GM19468 (cell line): ENCODE measurements around the gene ARID1B.
A peak's percentile ranks its signal among the peaks of the same experiment; 100 is the strongest.

Experiments used
- ATAC-seq: cut with Tn5 transposase; IDR thresholded peaks from one replicate; pipeline ENCODE4 v1.9.1; 2021; ENCODE audit warnings: mild to moderate bottlenecking, moderate library complexity, moderate number of reproducible peaks; ENCODE audit not compliant: unreplicated experiment; ENCODE audit errors: extremely low read depth

ARID1B gene

DNA sequence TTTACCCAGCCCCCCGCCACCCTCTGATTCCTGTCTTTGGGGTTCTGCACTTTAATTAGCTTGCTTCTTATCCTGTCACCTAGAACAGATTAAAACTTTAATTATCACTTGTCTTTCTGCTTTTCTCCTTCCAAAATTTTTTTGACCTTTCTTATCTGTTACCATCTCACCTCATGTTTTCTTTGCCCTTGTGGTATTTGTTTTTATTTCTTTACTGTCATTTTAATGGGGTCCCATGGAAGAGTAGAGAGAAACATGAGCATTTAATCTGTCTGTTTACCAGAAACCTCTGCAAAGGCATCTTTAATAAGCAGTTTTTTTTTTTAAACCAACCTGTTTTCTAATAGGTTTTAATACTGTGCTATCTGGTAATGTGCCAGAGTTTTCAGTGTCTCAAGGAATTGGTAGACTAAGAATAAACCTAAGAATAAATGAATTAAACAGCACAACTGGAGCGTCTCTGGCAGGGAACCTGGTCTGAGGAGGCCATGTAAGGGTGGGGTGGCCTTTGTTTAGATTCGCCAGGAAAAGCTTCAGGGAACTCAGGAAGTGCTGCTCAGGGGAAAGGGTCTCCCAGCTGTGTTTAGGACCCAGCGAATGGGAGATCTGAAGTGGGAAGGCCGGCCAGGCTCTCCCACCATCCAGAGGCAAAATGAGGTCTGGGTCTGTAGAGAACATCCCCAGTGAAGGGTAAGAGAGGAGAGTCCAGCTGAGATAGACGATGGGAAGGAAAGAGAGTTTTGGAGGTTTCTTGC lies 69.8 kb downstream of the ARID1B start:
- ATAC-seq = no peak

DNA sequence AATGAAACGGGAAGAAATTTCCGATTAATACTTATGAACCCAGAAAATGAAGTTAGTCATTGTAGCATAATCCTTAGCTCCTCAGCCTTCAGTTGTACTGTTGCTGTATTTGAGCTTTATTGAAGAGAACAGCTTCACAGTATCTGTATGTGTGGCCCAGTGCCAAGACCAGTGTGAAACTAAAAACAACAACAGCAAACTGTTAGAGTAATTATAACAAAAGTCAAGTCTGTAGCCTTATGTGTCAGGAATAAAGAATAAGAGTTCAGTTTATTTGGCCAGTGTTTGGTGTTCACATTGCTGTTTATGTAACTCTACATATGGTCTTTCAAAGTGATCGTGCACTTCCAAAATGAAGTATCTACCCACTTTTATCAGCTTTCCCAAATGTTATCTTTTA lies 70.9 kb downstream of the ARID1B start:
- no peak for ATAC-seq

DNA sequence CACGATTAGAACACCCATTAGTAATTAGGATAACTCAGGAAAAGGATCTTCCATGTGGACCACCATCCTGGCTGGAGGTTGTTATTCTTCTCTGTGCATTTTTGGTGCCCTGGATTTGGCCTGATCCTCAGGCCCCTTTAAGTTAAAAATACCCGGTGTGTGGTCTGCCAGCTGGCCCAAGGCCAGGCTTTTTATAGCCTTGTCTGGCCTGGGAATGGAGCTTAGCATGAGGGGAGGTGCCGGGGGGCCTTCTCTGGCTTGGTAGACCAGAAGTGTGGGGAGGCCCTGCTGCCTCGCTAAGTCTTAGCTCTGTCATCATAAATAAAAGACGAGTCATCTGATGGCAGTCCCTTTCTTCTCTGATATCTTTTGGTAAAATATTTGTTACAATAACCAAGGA lies 71.4 kb downstream of the ARID1B start:
- no peak for ATAC-seq

DNA sequence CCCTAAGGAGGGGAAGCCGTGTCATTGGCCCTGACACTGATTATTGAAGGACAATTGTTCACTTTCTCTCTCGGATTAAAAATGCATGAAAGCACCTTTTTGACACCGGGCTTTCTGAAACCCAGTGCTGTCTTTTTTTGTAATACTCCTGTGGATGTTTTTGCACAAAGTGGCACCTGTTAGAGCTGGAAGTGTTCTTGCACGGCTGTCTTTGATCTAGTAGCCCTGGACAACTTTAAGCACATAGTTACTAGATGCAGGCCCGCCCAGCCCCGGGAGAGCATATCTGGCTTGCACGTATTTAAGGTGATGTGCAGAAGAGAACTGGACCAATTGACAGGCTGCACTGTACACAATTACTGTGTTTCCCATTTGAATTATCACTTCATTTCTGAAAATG lies 72.6 kb downstream of the ARID1B start:
- no peak for ATAC-seq

DNA sequence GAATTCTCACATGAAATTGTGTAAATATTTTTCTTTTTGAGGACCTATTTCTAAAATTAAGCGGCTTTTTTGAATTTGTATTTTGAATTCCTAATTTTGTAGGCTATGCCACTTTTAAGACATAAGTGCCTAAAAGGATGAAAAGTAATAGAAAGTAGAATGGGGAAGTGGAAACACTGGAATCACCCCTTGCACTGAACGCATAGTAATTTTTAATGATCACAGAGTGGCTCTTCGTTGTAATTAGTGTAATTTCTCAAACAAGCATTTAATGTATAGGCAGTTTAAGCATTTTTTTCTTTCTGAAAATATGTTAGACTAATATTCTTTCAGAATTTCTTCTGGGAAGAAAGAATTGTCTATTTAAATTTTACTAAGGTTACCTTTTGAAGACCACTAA lies 73.2 kb downstream of the ARID1B start:
- no peak for ATAC-seq

DNA sequence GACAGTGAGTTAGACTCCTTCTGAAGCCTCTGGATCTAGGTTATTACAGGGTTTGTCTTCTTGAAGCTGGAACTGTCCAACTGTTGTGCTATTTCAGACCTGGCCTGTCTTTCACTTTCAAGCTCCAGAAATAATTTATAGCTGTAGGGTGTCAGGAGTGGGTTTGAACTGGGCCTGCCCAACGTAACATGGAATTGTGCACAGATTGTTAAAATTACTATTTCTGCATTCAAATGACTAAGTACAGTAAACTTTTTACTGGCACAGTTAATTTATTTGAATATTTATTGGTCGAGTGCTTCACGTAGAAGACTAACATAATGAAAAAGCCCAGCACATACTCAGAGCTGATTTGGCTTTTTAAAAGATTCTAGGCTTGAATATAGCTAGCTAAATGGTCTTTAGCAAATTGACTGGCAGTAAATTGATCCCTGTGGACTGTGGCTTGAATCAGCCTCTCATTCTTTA lies 74.3 kb downstream of the ARID1B start:
- ATAC-seq = no peak

DNA sequence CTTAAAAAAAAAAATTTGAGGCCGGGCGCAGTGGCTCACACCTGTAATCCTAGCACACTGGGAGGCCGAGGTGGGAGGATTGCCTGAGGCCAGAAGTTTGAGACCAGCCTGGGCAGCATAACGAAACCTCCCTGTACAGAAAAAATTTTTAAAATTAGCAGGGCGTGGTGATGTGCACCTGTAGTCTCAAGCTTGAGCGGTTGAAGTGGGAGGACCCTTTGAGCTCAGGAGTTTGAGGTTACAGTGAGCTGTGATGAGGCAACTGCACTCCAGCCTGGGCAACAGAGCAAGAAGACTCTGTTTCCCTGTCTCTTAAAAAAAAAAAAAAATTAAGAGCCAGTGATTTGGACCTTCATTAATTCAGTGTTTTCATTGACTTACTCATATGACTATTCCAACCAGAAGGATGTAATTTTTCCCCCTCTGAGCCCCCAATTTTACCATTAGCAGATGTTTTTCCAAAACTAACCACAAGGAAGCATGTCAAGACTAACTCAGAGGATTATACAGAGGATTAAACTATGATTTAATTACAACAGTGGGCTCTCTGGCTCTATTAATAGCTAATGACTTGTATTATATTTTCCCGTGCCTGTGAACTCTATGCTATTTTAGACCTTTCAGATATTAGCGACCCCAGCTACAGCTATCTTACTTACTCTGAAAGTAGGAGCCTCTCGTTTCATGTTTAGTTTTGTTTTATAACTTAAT lies 75.1 kb downstream of the ARID1B start:
- peak; percentile 51 for ATAC-seq

DNA sequence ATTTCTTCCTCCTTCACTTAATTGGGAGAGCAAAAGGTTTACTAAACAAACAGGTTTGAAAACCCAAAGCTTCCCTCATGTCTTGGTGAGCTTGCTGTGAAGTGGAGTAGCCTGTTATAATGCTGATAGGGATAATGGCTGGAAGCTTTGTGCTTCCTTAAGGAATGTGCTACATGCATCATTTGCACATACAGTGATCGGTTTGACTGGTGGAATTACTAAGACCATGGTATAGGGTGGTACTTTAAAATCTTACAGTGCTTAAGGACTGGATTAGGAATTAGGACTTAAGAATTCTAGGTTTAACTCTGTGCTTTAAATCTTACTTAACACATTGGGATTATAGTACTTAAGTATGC lies 75.7 kb downstream of the ARID1B start:
- no peak for ATAC-seq

DNA sequence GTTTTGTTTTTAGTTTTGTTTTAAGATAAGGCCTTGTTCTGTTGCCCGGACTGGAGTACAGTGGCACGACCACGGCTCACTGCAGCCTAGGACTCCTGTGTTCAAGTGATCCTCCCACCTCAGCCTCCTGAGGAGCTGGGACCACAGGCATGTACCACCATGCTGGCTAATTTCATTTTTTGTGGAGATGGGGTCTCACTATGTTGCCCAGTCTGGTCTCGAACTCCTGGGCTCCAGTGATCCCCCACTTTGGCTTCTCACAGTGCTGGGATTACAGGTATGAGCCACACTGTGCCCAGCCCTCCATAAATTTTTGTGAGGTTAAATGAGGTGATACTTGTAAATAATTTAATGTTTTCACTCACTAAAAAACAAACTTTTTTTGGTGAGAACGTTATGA lies 76.6 kb downstream of the ARID1B start:
- no peak for ATAC-seq

DNA sequence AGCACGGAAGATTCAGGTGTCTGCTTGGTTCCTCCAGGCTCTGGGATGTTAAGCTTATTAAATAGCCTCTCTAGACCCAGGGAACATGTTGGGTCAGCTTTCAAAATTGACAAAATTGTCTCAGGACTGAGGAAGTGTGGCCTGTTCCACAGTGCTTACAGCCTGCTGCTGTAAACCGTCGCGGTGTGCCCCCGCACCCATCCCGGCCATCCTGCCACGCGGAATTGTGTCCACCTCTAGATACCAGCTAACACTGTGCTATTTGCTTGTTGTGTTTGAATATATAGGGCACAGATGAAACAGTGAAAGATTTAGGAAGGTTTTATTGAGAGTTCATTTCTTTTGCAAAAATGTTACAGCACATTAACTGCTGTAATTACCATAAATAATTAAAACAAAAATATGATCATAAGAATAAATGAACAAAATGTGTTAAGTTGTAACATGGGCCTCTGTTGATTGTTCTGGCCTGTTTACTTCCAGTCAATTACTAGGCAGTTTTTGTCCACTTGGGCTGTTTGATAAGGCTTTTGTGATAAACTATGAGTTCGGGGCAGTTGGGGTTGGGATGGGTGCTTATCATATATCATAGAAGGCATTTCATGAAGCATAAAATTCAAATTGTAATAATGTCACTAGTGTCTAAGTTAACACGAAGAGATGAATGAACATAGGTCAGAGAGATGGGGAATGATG lies 77.4 kb downstream of the ARID1B start:
- ATAC-seq = no peak

DNA sequence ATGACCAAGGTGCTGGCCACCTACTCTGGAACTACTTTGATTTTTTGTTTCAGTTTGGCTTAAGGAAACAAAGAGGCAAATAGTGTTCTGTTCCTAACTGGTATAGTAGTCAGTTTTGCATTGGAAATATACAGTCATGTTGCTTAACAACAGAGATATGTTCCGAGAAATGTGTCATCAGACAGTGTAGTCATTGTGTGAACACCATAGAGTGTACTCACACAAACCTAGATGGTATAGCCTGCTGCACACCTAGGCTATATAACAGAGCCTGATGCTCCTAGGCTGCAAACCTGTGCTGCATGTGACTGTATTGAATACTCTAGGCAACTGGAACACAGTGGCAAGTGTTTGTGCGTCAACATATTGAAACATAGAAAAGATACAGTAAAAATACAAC lies 80.4 kb downstream of the ARID1B start:
- ATAC-seq = no peak

DNA sequence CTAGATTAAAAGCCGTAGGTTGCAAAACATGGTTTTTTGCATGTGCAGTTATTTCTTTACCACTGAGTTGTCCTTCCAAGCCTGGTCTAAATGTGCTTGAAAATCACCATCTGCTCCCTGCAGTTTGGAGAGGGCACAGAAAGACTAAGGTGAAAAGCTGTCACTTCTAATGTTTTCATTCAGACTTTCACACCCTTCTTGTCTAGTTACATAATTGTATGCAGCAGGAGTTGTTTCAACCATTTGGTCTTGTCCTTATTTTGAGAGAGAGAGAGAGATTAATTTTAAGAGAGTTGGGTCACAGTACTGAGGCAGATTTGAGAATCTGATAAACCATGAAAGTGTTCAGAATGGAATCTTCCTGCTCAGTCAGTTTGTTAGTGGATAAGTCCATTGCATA lies 82.5 kb downstream of the ARID1B start:
- no peak for ATAC-seq

DNA sequence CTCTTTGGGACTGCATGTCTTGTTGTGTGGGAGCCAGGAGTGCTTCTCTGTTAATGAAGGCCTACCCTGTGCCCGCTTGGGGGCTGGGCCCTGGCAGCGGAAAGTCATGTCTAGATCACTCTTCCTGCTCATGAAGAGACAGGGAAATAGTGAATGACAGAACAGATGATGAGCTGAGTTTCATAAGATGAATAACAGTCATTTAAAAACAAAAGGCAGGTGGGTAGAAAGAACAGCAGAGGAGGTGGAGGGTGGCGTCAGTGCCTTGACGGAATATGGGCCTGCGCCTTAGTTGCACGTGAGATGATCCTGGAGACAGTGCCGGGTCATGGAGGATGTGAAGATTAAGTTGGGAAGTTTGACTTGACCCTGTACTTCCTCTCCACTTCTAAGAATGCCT lies 85.5 kb downstream of the ARID1B start:
- ATAC-seq = no peak

DNA sequence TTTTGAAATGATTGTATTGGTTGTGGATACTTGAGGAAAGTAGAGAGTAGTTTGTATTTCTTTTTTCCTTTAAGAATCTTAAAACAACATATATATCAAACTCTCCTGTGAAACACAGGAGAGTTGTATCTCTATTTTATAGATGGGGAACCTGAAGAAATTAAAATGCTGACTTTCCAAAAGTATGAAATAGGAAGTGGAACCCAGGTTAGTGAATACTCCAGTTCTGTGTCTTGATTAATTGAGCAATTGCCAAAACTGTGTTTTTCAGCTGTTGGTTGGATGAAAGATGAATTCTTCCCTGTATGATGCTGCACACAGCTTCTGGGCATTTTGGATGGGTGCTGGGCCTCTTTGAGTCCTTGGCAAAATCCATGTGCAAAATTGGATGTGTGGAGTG lies 86.3 kb downstream of the ARID1B start:
- ATAC-seq = no peak

DNA sequence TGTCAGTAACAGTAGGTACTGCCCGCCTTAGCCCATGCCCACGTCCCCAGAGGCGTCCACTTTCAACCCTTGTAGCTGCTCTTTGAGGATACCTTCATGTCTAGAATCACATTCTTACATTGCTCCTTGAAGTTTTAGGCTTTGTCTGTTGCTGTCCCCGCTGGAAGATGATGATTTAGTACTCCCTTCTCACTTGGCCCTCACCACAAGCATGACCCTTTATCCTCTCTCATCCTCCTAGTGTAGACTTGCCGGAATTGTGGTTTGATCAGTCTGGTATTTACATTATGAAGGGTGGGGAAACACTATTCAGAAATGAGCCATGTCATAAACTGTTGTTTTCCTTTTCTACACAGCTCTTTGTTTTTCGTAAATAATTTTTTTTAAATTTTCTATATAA lies 87.4 kb downstream of the ARID1B start:
- no peak for ATAC-seq

DNA sequence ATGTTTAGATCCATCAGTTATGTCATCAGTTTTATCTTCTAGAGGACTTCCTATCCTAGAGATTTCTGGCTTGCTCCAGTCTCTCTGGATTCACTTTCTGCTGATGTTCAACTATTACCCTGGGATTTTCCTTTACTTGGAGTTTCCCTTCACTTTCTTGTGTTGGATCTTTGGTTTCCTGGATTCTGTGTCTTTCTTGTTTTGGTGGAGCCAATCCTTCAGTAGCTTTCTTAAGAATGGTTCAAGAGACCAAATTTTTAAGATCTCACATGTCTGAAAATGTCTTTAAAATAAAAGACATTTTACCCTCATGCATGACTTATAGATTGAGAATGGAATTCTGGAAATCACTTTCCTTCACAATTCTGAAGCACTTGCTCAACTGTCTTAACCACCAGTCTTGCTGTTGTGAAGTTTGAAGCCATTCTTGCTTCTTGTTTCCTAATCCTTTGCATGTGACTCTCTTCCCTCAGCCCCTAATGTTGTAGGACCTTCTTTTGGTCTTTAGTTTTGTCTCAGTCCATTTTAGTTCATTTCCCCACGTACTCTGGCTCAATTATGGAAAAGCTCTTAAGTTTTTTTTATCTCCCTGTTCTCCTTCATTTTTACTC lies 87.9 kb downstream of the ARID1B start:
- no peak for ATAC-seq

DNA sequence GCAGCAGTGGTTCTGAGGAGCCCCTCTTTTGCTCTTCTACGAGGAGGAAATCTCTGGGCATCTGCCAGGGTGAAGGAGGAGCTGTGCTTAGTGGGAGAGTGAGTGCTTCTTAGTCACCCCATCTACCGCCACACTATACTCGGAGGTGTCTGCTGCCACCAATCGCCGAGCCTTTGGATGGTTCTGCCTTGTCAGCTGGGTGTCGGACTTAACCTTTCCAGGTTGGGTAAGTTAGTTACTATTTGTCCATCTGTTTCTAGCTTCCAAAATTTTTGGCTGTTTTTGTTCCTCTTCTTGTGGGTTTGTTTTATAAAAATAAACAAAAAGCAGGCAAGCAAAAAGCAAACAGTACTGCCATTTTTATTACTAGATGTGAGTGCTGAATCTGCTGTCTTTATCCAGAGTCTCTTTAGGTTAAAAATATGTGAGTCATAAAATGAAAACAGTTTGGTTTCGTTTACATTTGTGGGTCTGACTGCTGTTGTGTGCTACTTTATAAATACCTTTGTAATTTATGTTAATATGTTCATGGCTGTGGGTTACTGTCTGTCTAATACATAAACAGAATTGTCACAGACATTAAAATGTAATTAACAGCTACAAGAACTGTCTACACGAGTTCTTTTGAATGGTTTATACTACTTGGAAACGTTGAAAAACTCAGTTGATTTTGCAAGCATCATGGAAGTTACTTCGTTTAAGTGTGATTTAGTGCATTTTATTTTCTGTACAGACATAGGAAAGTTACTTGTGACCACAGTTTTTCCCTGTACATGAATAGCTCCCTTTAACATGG lies 89.2 kb downstream of the ARID1B start:
- ATAC-seq = no peak

DNA sequence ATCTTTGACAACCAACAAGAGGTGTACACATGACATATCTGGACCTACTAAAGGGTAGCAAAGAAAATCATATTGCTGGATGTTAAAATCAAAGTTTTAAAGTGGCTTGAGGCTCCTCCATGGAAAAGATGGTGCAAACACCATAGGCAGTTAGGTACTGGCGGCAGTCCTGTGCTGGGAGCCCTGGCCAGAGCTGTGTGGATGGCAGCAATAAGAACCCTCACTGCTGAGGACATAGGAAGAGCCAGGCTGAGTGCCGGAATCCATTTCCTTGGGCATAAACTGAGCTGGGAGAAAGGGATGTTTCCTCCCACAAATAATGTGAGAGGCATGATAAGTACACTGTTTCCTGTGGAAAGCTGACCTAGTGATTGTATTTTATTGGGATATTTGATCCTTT lies 89.9 kb downstream of the ARID1B start:
- ATAC-seq = no peak

DNA sequence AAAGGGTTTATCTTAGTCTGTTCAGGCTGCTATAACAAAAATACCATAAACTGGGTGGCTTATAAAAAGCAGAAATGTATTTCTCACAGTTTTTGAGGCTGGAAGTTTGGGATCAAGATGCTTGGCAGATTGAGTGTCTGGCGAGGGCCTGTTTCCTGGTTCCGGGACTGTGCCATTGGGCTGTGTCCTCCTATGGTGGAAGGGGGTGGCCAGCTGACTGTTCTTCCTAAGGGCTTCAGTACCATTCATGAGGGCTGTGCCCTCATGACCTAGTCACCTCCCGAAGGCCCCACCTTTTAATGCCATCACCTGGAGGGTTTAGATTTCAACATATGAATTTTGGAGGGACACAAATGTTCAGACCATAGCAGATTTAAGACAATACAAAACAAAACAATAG lies 91.2 kb downstream of the ARID1B start:
- no peak for ATAC-seq

DNA sequence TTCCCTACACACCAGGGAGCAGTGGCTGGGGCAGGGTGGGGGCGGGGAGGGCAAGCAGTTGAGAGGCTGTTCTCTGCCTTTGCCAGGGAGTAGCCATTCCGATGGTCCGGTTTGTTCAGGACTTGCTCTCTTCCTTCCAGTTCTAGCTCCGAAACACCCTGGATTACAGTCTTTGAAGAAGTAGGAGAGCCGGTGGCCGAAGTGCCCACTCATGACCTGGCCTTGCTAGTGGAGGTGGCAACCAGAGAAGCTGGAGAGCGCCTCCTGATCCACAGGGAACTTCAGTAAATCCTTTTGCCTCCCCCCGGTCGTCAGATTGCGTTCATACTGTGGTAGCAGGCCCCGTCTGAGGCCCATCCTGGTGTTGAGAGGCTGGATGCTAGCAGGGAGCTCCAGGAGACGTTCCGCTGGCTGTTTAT lies 92.8 kb downstream of the ARID1B start:
- no peak for ATAC-seq
